Sigmoid colon (tissue), 7 donors: ENCODE data around the gene HTT-AS. TPM values are rescaled to one million over a fixed set of nuclear protein-coding genes. Genes with fewer than 3 reads are reported as not detected.

Experiments used
- DNase-seq: peaks from one replicate; pipeline ENCODE4 v3.0.0-alpha.2; 2019
- H3K27ac ChIP-seq, 4 donors: fragments of 200-600 bp; sonication (generic); one replicate each; pipeline ENCODE4 v1.5.1; 2016 to 2019; ENCODE audit warnings: mild to moderate bottlenecking in 1 of 4
- H3K27me3 ChIP-seq, 3 donors: fragments of 200-600 bp; sonication (generic); one replicate each; pipeline ENCODE4 v1.5.1; 2019; ENCODE audit warnings: mild to moderate bottlenecking in 1 of 3
- H3K36me3 ChIP-seq, 4 donors: fragments of 200-600 bp; sonication (generic); one replicate each; pipeline ENCODE4 v1.5.1; 2016 to 2019
- H3K4me1 ChIP-seq, 4 donors: fragments of 200-600 bp; sonication (generic); one replicate each; pipeline ENCODE4 v1.5.1; 2017 to 2019
- H3K4me3 ChIP-seq, 4 donors: fragments of 200-600 bp; sonication (generic); one replicate each; pipeline ENCODE4 v1.5.1; 2017 to 2019; ENCODE audit warnings: mild to moderate bottlenecking in 2 of 4, moderate library complexity in 1 of 4
- H3K9me3 ChIP-seq, 4 donors: fragments of 200-600 bp in 3 of 4; sonication (generic) in 3 of 4; one replicate each; pipeline versions ENCODE4 v1.5.1 to v1.6.1; 2013 to 2019
- CTCF ChIP-seq, 4 experiments: fragments of 450-650 bp in 3 of 4; fragments of 200-600 bp in 1 of 4; IDR thresholded peaks; one replicate each; pipeline ENCODE4 v1.5.1; 2016 to 2019; ENCODE audit warnings: antibody characterized with exemption in 4 of 4, mild to moderate bottlenecking in 3 of 4, moderate library complexity in 2 of 4
- EP300 ChIP-seq, 4 donors: sonication (generic); formaldehyde crosslinking; IDR thresholded peaks; one replicate each; pipeline ENCODE4 v1.6.1; 2017; ENCODE audit warnings: antibody characterized with exemption in 4 of 4
- POLR2A ChIP-seq, 2 donors: fragments of 450-650 bp; IDR thresholded peaks; one replicate each; pipeline ENCODE4 v1.6.1; 2016; ENCODE audit warnings: antibody characterized with exemption in 2 of 2, mild to moderate bottlenecking in 2 of 2, moderate library complexity in 2 of 2
- POLR2AphosphoS5 ChIP-seq, 4 donors: sonication (generic); formaldehyde crosslinking; IDR thresholded peaks; one replicate each; pipeline ENCODE4 v1.6.1; 2017; ENCODE audit warnings: antibody characterized with exemption in 4 of 4
- WGBS, 2 donors: extraction: QIAGEN DNeasy Blood & Tissue Kit; methylation state at CpG; one replicate each; pipeline ENCODE4 v1.1.7; 2013; 5-methylcytosine and 5-hydroxymethylcytosine counted together
- intact Hi-C: fragments of 100-400 bp; cut with DNase I; formaldehyde crosslinking; loops from one replicate; pipeline ENCODE4 v1.15.1; 2023
- polyA plus RNA-seq, 3 donors: library from polyadenylated mRNA; stranded (reverse); fragments of 200-250 nt; gene quantifications; one replicate each; pipeline ENCODE4 v1.2.3, GENCODE V29; 2013
- total RNA-seq, 4 donors: library from RNA; depleted of rRNA; stranded (reverse); fragments of >200 nt; gene quantifications; one replicate each; pipeline ENCODE4 v1.1.0, GENCODE V29; 2016
- donor health status: healthy with polysubstance abuse.
- donor health status: Bipolar disorder and iron deficiency.
- donor health status: healthy.

Gene HTT-AS
- total and polyA plus RNA-seq, 7 donors = not detected

GRCh38 chr4:3035249-3035648 lies 39.1 kb downstream of the HTT-AS start:
- Histone ChIP-seq H3K27me3 (no peaks in the 10 kb centered on the region), H3K27ac (no peak overlapping the region), H3K4me3 (no peak overlapping the region), H3K36me3 (no peaks in the 10 kb centered on the region), H3K4me1 (peaks cover 0 to 15% (median 9%) of the 10 kb centered on the region in 4 donors), H3K9me3 (no peaks in the 10 kb centered on the region)
- TF ChIP-seq CTCF (IDR thresholded peaks at IDR 0.05) (no peak), EP300 (IDR thresholded peaks at IDR 0.05) (no peak), POLR2A (IDR thresholded peaks at IDR 0.05) (no peak), POLR2AphosphoS5 (IDR thresholded peaks at IDR 0.05) (no peak)
- intact Hi-C loops = no loop called here
- DNase-seq = no peak
- WGBS, 2 donors = 84 to 92% methylated on average over 8 of the region's 8 CpGs

GRCh38 chr4:3034231-3034630 lies 40.1 kb downstream of the HTT-AS start:
- Histone ChIP-seq H3K27me3 (no peaks in the 10 kb centered on the region), H3K27ac (no peak overlapping the region), H3K4me1 (peaks cover 0 to 15% (median 9%) of the 10 kb centered on the region in 4 donors), H3K9me3 (no peaks in the 10 kb centered on the region), H3K36me3 (no peaks in the 10 kb centered on the region), H3K4me3 (no peak overlapping the region)
- intact Hi-C loops = no loop called here
- 88 to 90% methylated on average over 8 of the region's 8 CpGs for WGBS, 2 donors
- no peak for DNase-seq
- TF ChIP-seq POLR2A (IDR thresholded peaks at IDR 0.05) (no peak), POLR2AphosphoS5 (IDR thresholded peaks at IDR 0.05) (no peak), EP300 (IDR thresholded peaks at IDR 0.05) (no peak), CTCF (IDR thresholded peaks at IDR 0.05) (no peak)

GRCh38 chr4:3031357-3032082 lies 42.8 kb downstream of the HTT-AS start:
- no peak overlapping the region for H3K4me3 ChIP-seq
- H3K27me3 ChIP-seq = no peaks in the 10 kb centered on the region
- 31 to 70% methylated on average over 12 of the region's 12 CpGs for WGBS, 2 donors
- intact Hi-C loops = no loop called here
- DNase-seq = no peak
- no peaks in the 10 kb centered on the region for H3K36me3 ChIP-seq
- H3K9me3 ChIP-seq = no peaks in the 10 kb centered on the region
- H3K4me1 ChIP-seq = no peaks in the 10 kb centered on the region
- TF ChIP-seq EP300 (IDR thresholded peaks at IDR 0.05) = no peak
- TF ChIP-seq CTCF (IDR thresholded peaks at IDR 0.05) = no peak
- H3K27ac ChIP-seq = no peak overlapping the region

- TF ChIP-seq CTCF (IDR thresholded peaks at IDR 0.05) (no peak), POLR2AphosphoS5 (IDR thresholded peaks at IDR 0.05) (no peak), EP300 (IDR thresholded peaks at IDR 0.05) (no peak), POLR2A (IDR thresholded peaks at IDR 0.05) (no peak)
- Histone ChIP-seq H3K36me3 (no peaks in the 10 kb centered on the region), H3K27me3 (no peaks in the 10 kb centered on the region), H3K4me1 (no peaks in the 10 kb centered on the region), H3K9me3 (no peaks in the 10 kb centered on the region), H3K4me3 (no peak overlapping the region), H3K27ac (no peak overlapping the region)
- DNase-seq = no peak
- intact Hi-C loops = no loop called here
- 70 to 85% methylated on average over 18 of the region's 18 CpGs for WGBS, 2 donors
Observed at GRCh38 chr4:3030566-3031356, 43.6 kb downstream of the HTT-AS start.
